OCI-LY7 (cell line): ENCODE data around the gene RAMP3.

ENCODE experiments used
- EZH2phosphoT487 ChIP-seq: fragments of 200-600 bp; sonication (generic); IDR thresholded peaks from 2 replicates; pipeline ENCODE4 v1.6.1; 2018; ENCODE audit warnings: low read depth, borderline replicate concordance, mild to moderate bottlenecking, mixed run types, antibody characterized with exemption, low read length, moderate library complexity, mixed read lengths
- TF ChIP-seq, protein P1 (sequence below): fragments of 200-600 bp; sonication (generic); conservative IDR thresholded peaks from 2 replicates; pipeline ENCODE4 v1.5.1; 2014; ENCODE audit warnings: mild to moderate bottlenecking, antibody characterized with exemption, low read length, moderate library complexity, mixed read lengths

DNA sequence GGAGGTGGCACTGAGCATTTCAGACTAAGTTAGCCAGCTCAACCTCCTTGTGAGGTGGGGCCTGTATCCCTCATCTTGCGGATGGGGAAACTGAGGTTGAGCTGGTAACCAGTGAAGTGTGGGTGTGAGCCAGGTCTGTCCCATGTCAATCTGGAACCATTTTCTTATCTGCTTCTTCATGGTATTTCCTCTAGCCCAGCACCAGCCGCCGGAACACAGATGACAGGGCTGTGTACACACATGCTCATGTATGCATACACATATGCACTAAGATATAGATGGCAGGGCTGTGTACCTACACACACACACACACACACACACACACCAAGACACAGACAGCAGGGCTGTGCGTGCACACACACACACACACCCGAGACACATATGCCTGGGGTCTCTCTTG lies 18.5 kb downstream of the RAMP3 start:
- TF ChIP-seq, protein P1, sequence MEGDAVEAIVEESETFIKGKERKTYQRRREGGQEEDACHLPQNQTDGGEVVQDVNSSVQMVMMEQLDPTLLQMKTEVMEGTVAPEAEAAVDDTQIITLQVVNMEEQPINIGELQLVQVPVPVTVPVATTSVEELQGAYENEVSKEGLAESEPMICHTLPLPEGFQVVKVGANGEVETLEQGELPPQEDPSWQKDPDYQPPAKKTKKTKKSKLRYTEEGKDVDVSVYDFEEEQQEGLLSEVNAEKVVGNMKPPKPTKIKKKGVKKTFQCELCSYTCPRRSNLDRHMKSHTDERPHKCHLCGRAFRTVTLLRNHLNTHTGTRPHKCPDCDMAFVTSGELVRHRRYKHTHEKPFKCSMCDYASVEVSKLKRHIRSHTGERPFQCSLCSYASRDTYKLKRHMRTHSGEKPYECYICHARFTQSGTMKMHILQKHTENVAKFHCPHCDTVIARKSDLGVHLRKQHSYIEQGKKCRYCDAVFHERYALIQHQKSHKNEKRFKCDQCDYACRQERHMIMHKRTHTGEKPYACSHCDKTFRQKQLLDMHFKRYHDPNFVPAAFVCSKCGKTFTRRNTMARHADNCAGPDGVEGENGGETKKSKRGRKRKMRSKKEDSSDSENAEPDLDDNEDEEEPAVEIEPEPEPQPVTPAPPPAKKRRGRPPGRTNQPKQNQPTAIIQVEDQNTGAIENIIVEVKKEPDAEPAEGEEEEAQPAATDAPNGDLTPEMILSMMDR, result no peak
- no peak for TF ChIP-seq EZH2phosphoT487
